Mesenchymal stem cell (in vitro differentiated cells and primary cell): ENCODE data around the gene DNTTIP2.

ENCODE experiments used
- DNase-seq: peaks from one replicate; pipeline ENCODE4 v3.0.0-alpha.2; 2013
- H2AFZ ChIP-seq: one replicate; pipeline ENCODE4 v1.6.1; 2013; ENCODE audit warnings: low read depth, mild to moderate bottlenecking, control low read depth, inconsistent platforms, low read length, moderate library complexity
- H2AK5ac ChIP-seq: 2 replicates; pipeline ENCODE4 v1.6.1; 2013; ENCODE audit warnings: low read length, moderate library complexity, mild to moderate bottlenecking, inconsistent platforms; ENCODE audit not compliant: severe bottlenecking
- H2BK120ac ChIP-seq: one replicate; pipeline ENCODE4 v1.6.1; 2013; ENCODE audit warnings: low read depth, mild to moderate bottlenecking, inconsistent platforms, low read length, moderate library complexity
- H2BK12ac ChIP-seq, 2 experiments: one replicate each; pipeline ENCODE4 v1.6.1; 2013; ENCODE audit warnings: inconsistent platforms in 2 of 2, low read length in 2 of 2, mild to moderate bottlenecking in 2 of 2, moderate library complexity in 2 of 2, control low read depth in 1 of 2
- H2BK15ac ChIP-seq: one replicate; pipeline ENCODE4 v1.6.1; 2013; ENCODE audit warnings: mild to moderate bottlenecking, low read depth, inconsistent platforms; ENCODE audit not compliant: poor library complexity, severe bottlenecking
- H2BK5ac ChIP-seq: 2 replicates; pipeline ENCODE4 v1.6.1; 2013; ENCODE audit warnings: low read depth, mild to moderate bottlenecking, low read length, control low read depth, inconsistent platforms; ENCODE audit not compliant: poor library complexity, severe bottlenecking
- H3K14ac ChIP-seq, 2 experiments: one replicate each; pipeline ENCODE4 v1.6.1; 2013; ENCODE audit warnings: inconsistent platforms in 2 of 2, low read length in 2 of 2, control low read depth in 1 of 2, mild to moderate bottlenecking in 1 of 2, moderate library complexity in 1 of 2
- H3K18ac ChIP-seq, 2 experiments: one replicate each; pipeline ENCODE4 v1.6.1; 2013; ENCODE audit warnings: inconsistent platforms in 2 of 2, low read length in 2 of 2, control low read depth in 1 of 2, low read depth in 1 of 2, mild to moderate bottlenecking in 1 of 2
- H3K23ac ChIP-seq, 2 experiments: one replicate each; pipeline ENCODE4 v1.6.1; 2013; ENCODE audit warnings: inconsistent platforms in 2 of 2, low read length in 2 of 2, mild to moderate bottlenecking in 2 of 2, moderate library complexity in 2 of 2, control low read depth in 1 of 2
- H3K27ac ChIP-seq: 2 replicates; pipeline ENCODE4 v1.5.1; 2013; ENCODE audit warnings: mild to moderate bottlenecking, moderate library complexity, low read length, control low read depth, inconsistent platforms; ENCODE audit not compliant: poor library complexity, severe bottlenecking
- H3K27me3 ChIP-seq, 2 experiments: 2 replicates each; pipeline versions ENCODE4 v1.6.1 to v1.7.0; 2013; ENCODE audit warnings: low read length in 2 of 2, mild to moderate bottlenecking in 2 of 2, moderate library complexity in 2 of 2, control low read depth in 1 of 2, inconsistent platforms in 1 of 2; ENCODE audit not compliant: control insufficient read depth in 1 of 2, insufficient read depth in 1 of 2
- H3K36me3 ChIP-seq, 2 experiments: 2 replicates each; pipeline versions ENCODE4 v1.6.1 to v1.7.0; 2013; ENCODE audit warnings: low read length in 2 of 2, control low read depth in 1 of 2, inconsistent platforms in 1 of 2, low read depth in 1 of 2, mild to moderate bottlenecking in 1 of 2; ENCODE audit not compliant: insufficient read depth in 2 of 2, control insufficient read depth in 1 of 2
- H3K4ac ChIP-seq, 2 experiments: one replicate each; pipeline ENCODE4 v1.6.1; 2013; ENCODE audit warnings: inconsistent platforms in 2 of 2, low read length in 2 of 2, mild to moderate bottlenecking in 2 of 2, moderate library complexity in 2 of 2, control low read depth in 1 of 2, low read depth in 1 of 2
- H3K4me1 ChIP-seq: 2 replicates; pipeline ENCODE4 v1.6.1; 2013; ENCODE audit warnings: low read depth, low read length, control low read depth; ENCODE audit not compliant: control insufficient read depth, insufficient read depth
- H3K4me2 ChIP-seq: 2 replicates; pipeline ENCODE4 v1.6.1; 2013; ENCODE audit warnings: low read length, mild to moderate bottlenecking, inconsistent platforms; ENCODE audit not compliant: poor library complexity, severe bottlenecking
- H3K4me3 ChIP-seq, 2 experiments: 2 replicates each; pipeline versions ENCODE4 v1.5.1 to v1.7.0; 2013; ENCODE audit warnings: low read length in 2 of 2, mild to moderate bottlenecking in 2 of 2, control low read depth in 1 of 2, low read depth in 1 of 2; ENCODE audit not compliant: insufficient read depth in 1 of 2
- H3K79me1 ChIP-seq: replicated peaks from 2 replicates; pipeline ENCODE4 v1.6.1; 2013; ENCODE audit warnings: mild to moderate bottlenecking, control low read depth, low read length, inconsistent platforms; ENCODE audit not compliant: poor library complexity, severe bottlenecking
- H3K9ac ChIP-seq: 2 replicates; pipeline ENCODE4 v1.7.0; 2013; ENCODE audit warnings: mild to moderate bottlenecking, low read length, moderate library complexity
- H3K9me3 ChIP-seq: 2 replicates; pipeline ENCODE4 v1.7.0; 2013; ENCODE audit warnings: mild to moderate bottlenecking, low read length; ENCODE audit not compliant: control insufficient read depth
- H4K8ac ChIP-seq: one replicate; pipeline ENCODE4 v1.6.1; 2013; ENCODE audit warnings: inconsistent platforms, mild to moderate bottlenecking, low read length, moderate library complexity
- H4K91ac ChIP-seq: one replicate; pipeline ENCODE4 v1.6.1; 2013; ENCODE audit warnings: mild to moderate bottlenecking, low read length, inconsistent platforms
- WGBS: methylation state at CpG from one replicate; pipeline ENCODE4 v1.1.7; 2013; ENCODE audit warnings: mixed read lengths; 5-methylcytosine and 5-hydroxymethylcytosine counted together

Gene DNTTIP2

DNA sequence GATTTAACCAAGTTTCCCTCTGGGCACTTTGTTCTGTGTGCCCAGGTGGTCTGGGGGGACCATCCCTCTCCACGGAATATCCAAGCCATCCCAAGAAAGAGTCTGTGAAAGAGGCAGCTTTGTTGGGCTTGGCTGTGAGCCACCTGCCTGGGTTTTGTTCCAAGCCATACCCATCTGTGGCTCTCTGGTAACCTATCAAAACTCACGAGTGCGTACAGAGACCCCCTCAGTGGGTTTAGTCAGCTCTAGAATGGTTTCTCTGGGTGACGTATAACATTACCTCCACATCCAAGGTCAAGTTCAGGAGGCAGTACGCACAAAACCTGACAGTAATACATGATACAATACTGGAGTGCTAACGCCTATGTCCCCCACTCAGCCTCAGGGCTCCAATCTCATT is 54.2 kb downstream of the DNTTIP2 start:
- no peak for DNase-seq
- Histone ChIP-seq H2BK5ac (no peak overlapping the region), H2AK5ac (no peak overlapping the region), H3K36me3 (no peaks in the 10 kb centered on the region), H2AFZ (no peak overlapping the region), H3K4me1 (peaks cover 4% of the 10 kb centered on the region), H4K8ac (no peak overlapping the region), H3K79me1 (no peaks in the 10 kb centered on the region), H3K23ac (no peak overlapping the region), H3K27ac (no peak overlapping the region), H2BK120ac (no peak overlapping the region), H2BK12ac (no peak overlapping the region), H3K14ac (no peak overlapping the region), H3K9ac (no peak overlapping the region), H3K18ac (no peak overlapping the region), H3K27me3 (no peaks in the 10 kb centered on the region), H3K4me3 (no peak overlapping the region), H2BK15ac (no peak overlapping the region), H3K9me3 (no peaks in the 10 kb centered on the region), H3K4ac (no peak overlapping the region), H3K4me2 (no peak overlapping the region), H4K91ac (no peak overlapping the region)
- WGBS, result 97% methylated on average over 6 of the region's 6 CpGs

DNA sequence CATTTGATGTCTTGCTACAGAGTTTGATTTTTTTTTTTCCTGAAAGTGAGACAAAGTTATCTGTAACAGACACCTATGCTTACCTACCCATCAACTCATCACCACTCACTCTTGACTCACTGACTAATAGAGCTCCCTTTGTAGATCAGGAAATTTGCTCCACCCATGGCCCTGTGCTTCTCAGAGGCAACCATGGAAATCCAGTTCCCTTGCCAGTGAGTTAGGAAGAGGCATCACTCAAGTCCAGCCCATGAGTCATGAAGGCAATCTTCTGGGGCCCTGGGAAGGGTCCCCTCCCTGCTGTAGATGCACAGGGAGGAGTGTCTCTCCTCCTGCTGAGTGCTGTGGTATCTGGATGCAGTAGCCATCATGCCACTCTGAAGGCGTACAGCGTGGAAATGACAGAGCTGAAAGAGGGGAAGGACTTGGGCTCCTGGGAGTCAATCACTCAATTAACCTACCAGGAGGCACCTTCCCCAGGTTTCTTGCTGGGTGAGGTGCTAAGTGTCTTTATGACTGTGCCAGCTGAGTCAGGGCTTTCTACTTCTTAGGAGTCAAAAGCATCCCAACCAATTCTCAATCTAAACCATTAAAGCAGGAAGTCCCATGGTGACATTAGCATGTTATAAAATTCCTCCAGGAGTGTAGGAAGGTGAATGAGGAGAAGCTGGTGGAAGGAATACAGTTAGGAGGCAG is 56.1 kb downstream of the DNTTIP2 start:
- no peak overlapping the region for H3K4ac ChIP-seq
- no CpG with 5 or more reads among the region's 2 CpGs for WGBS

DNA sequence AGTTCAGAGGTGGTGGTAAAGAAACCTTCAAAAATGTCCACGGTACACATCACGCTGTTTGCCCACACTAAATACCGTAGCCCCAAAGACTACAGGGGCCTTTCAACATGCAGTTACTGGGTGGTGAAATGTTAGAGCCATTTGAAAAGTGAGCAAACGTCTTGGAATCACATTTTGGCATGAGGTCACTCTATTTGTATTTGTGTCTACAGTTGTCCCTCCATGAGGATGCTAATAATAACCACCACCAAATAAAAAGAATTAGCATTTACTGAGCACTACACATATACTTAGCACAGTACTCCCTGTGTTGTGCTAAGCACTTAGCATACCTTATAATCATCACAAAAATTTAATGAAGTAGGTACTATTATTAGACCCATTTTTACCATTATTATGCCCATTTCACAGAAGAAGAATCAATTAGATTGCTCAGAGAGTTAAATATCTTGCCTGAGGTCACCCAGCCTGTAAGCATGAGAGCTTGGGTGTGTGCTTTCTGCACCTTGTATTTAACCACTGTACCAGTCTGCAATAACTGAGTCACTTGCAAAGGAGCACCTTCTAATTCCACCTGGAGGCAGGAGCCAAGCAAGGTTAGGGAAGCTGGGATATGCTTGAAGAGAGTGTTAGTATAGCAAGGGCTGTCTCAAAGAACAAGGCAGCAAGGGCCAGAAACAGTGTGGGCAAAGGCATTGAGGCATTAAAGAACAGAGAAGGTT is 57.4 kb downstream of the DNTTIP2 start:
- no peak overlapping the region for H2AFZ ChIP-seq
- peak overlapping the region; percentile 68 to 93 for H2BK12ac ChIP-seq
- no peak overlapping the region for H3K23ac ChIP-seq
- H4K8ac ChIP-seq, result peak overlapping the region; percentile 77
- no peak overlapping the region for H3K14ac ChIP-seq
- peaks cover 2% of the 10 kb centered on the region for H3K4me1 ChIP-seq
- WGBS, result 85% methylated on average over 3 of the region's 4 CpGs
- H3K79me1 ChIP-seq, result no peaks in the 10 kb centered on the region
- no peak overlapping the region for H2AK5ac ChIP-seq
- H3K4me2 ChIP-seq, result no peak overlapping the region
- H3K36me3 ChIP-seq, result no peaks in the 10 kb centered on the region
- H3K27ac ChIP-seq, result no peak overlapping the region
- H2BK120ac ChIP-seq, result peak overlapping the region; percentile 27
- no peak overlapping the region for H3K4ac ChIP-seq
- peak; percentile 44 for DNase-seq
- no peak overlapping the region for H3K9ac ChIP-seq
- H3K4me3 ChIP-seq, result no peak overlapping the region
- H4K91ac ChIP-seq, result no peak overlapping the region
- peak overlapping the region; percentile 48 to 62 for H3K18ac ChIP-seq
- H3K27me3 ChIP-seq, result no peaks in the 10 kb centered on the region
- no peak overlapping the region for H2BK5ac ChIP-seq
- no peak overlapping the region for H2BK15ac ChIP-seq
- H3K9me3 ChIP-seq, result no peaks in the 10 kb centered on the region

More for the DNA sequence above, 56.1 kb downstream of the DNTTIP2 start:
- Histone ChIP-seq H3K18ac (no peak overlapping the region), H2BK5ac (no peak overlapping the region), H3K14ac (no peak overlapping the region), H3K4me3 (no peak overlapping the region), H3K9me3 (no peaks in the 10 kb centered on the region), H3K4me2 (no peak overlapping the region), H4K91ac (no peak overlapping the region), H3K27me3 (no peaks in the 10 kb centered on the region), H2AK5ac (no peak overlapping the region), H3K4me1 (peaks cover 1% of the 10 kb centered on the region), H2AFZ (no peak overlapping the region), H3K27ac (no peak overlapping the region), H2BK120ac (no peak overlapping the region), H2BK12ac (peak overlapping the region in 1 of 2 experiments; percentile 18), H3K23ac (no peak overlapping the region), H2BK15ac (no peak overlapping the region), H3K79me1 (no peaks in the 10 kb centered on the region), H4K8ac (no peak overlapping the region), H3K9ac (no peak overlapping the region), H3K36me3 (no peaks in the 10 kb centered on the region)
- DNase-seq, result peak; percentile 26

DNA sequence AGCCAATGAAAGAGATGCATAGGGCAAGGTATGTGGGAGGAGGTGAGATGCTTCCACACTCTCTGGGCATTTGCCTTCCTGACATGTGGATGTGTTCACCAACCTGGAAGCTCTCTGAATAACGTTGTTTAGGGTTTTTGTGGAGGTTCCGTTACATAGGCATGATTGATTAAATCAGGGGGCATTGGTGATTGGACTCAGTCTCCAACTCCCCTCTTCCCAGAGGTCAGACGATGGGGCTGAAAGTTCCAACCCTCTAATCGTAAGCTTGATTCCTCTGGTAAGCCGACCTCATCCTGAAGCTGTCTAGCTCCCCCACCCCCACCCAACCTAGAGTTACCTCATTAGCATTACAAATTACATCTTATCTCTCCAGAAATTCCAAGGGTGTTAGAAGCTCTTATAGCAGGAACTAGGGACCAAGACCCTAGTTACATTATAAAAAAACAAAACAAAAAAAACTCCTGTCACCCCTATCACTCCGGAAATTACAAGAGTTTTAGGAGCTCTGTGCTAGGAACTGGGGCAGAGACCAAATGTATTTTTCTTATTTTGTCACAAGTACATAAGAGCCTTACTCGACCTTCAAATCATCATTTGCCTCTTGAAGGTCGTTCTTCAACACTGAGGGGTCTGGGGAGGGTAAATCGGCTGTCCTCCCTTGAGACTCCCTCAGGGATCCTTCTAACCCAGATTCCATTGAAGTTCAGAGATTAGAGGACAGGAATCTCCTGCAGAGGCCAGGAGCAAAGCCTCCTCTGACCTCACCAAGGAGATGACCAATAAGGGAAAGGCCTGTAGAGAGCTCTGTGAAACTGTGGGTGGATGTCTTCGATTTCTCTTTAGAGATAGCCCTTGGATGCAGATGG is 58.2 kb downstream of the DNTTIP2 start:
- no peak for DNase-seq
- WGBS, result 35% methylated on average over 9 of the region's 10 CpGs
- H3K27ac ChIP-seq, result no peak overlapping the region
- H3K4me3 ChIP-seq, result no peak overlapping the region
- H2BK12ac ChIP-seq, result peak overlapping the region; percentile 68 to 93
- H2AK5ac ChIP-seq, result no peak overlapping the region
- peak overlapping the region; percentile 19 for H2BK5ac ChIP-seq
- H4K91ac ChIP-seq, result no peak overlapping the region
- H3K9me3 ChIP-seq, result no peaks in the 10 kb centered on the region
- no peaks in the 10 kb centered on the region for H3K27me3 ChIP-seq
- peak overlapping the region; percentile 48 to 79 for H3K18ac ChIP-seq
- no peaks in the 10 kb centered on the region for H3K79me1 ChIP-seq
- no peaks in the 10 kb centered on the region for H3K36me3 ChIP-seq
- H2BK15ac ChIP-seq, result no peak overlapping the region
- H2BK120ac ChIP-seq, result peak overlapping the region; percentile 34
- H3K4ac ChIP-seq, result peak overlapping the region in 1 of 2 experiments; percentile 56
- no peak overlapping the region for H3K23ac ChIP-seq
- H3K4me1 ChIP-seq, result peaks cover 2% of the 10 kb centered on the region
- no peak overlapping the region for H2AFZ ChIP-seq
- H3K14ac ChIP-seq, result no peak overlapping the region
- no peak overlapping the region for H3K9ac ChIP-seq
- H3K4me2 ChIP-seq, result no peak overlapping the region
- H4K8ac ChIP-seq, result peak overlapping the region; percentile 77
